Endothelial cell (in vitro differentiated cells): ENCODE results near the gene KPNA3. TPM values are rescaled to one million over a fixed set of nuclear protein-coding genes. Genes with fewer than 3 reads are reported as not detected.

ENCODE experiments used
- DNase-seq: peaks from one replicate; pipeline ENCODE4 v3.0.0; 2021; ENCODE audit warnings: low spot score
- H3K27ac Mint-ChIP-seq: one replicate; pipeline ENCODE4 v1.8.0; 2021; ENCODE audit warnings: mixed read lengths, inconsistent platforms; ENCODE audit not compliant: unreplicated experiment
- H3K27me3 Mint-ChIP-seq: one replicate; pipeline ENCODE4 v1.8.0; 2021; ENCODE audit warnings: mild to moderate bottlenecking, moderate library complexity, mixed read lengths, inconsistent platforms; ENCODE audit not compliant: unreplicated experiment
- H3K36me3 Mint-ChIP-seq: one replicate; pipeline ENCODE4 v1.8.0; 2021; ENCODE audit warnings: mild to moderate bottlenecking, low read depth, mixed read lengths, inconsistent platforms; ENCODE audit not compliant: unreplicated experiment
- H3K4me1 Mint-ChIP-seq: one replicate; pipeline ENCODE4 v1.8.0; 2021; ENCODE audit warnings: mild to moderate bottlenecking, mixed read lengths, inconsistent platforms; ENCODE audit not compliant: unreplicated experiment
- H3K4me3 Mint-ChIP-seq: one replicate; pipeline ENCODE4 v1.8.0; 2021; ENCODE audit warnings: mild to moderate bottlenecking, mixed read lengths, inconsistent platforms; ENCODE audit not compliant: unreplicated experiment
- H3K9me3 Mint-ChIP-seq: one replicate; pipeline ENCODE4 v1.8.0; 2021; ENCODE audit warnings: mixed read lengths, inconsistent platforms; ENCODE audit not compliant: unreplicated experiment
- long read RNA-seq: library from polyadenylated mRNA; unstranded; transcript quantifications from one replicate; pipeline ENCODE4 v2.0.0, GENCODE V29; 2020; ENCODE audit not compliant: unreplicated experiment
- total RNA-seq: library from RNA; stranded (reverse); fragmentation: NEBNext Ultra II Directional; extraction: Animal tissue kit (Norgen Biotek cat#: 25700); gene quantifications from one replicate; pipeline ENCODE4 v1.2.1, GENCODE V29; 2021; ENCODE audit not compliant: unreplicated experiment
- TF ChIP-seq, protein P1 (sequence below): fragments of 200-600 bp; sonication (generic); IDR thresholded peaks from one replicate; pipeline ENCODE4 v1.5.0; 2021; ENCODE audit warnings: antibody characterized with exemption; ENCODE audit not compliant: unreplicated experiment

KPNA3 gene, protein sequence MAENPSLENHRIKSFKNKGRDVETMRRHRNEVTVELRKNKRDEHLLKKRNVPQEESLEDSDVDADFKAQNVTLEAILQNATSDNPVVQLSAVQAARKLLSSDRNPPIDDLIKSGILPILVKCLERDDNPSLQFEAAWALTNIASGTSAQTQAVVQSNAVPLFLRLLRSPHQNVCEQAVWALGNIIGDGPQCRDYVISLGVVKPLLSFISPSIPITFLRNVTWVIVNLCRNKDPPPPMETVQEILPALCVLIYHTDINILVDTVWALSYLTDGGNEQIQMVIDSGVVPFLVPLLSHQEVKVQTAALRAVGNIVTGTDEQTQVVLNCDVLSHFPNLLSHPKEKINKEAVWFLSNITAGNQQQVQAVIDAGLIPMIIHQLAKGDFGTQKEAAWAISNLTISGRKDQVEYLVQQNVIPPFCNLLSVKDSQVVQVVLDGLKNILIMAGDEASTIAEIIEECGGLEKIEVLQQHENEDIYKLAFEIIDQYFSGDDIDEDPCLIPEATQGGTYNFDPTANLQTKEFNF
- 50.3 TPM for total RNA-seq
- long read RNA-seq, full-length matches to known transcripts = 16 of 19 reads
- long read RNA-seq, partial matches to known transcripts = 1 of 19 reads
- long read RNA-seq, other reads (novel, unspliced or antisense) = 2 of 19 reads

DNA sequence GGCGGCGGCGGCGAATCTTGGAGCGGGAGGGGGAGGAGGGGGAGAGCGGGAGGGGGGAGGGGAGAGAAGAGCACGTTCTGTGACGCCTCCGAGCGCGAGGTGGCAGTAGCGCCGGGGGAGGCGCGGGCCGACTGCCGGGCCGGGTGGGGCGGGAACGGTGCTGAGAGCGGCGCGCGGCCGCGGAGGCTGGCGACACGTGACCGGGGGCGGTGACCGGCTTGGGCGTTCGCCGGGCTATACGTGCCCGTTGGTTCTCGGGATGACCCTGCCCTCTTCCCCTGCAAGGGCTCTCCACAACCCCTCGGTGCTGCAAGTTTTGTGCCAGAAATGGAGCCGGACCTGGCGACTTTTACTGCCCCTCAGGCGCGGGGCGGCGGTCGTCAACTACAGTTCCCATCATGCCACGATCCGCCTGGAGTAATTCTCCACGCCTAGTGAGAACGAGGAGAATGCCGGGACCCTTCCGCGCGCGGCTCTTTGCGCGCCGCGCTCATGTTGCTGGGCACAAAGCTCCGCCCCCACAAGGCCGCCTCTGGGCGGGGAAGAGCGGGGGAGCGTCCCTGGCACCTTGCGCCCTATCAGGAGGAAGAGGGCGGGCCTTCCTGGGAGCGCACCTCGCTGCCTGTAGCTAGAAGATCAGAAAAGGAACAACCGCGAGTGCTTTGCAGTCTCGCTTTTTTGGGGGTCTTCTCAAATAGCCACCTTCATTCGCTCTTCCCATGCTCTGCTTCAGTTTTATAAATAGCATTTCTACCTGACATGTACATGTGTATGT lies at the start of gene KPNA3:
Gene KPNA3, minus strand, starts transcription at position 133 of the 775 bp plus-strand sequence. CDS start 176 bp downstream, outside the sequence.
- TF ChIP-seq, protein P1, sequence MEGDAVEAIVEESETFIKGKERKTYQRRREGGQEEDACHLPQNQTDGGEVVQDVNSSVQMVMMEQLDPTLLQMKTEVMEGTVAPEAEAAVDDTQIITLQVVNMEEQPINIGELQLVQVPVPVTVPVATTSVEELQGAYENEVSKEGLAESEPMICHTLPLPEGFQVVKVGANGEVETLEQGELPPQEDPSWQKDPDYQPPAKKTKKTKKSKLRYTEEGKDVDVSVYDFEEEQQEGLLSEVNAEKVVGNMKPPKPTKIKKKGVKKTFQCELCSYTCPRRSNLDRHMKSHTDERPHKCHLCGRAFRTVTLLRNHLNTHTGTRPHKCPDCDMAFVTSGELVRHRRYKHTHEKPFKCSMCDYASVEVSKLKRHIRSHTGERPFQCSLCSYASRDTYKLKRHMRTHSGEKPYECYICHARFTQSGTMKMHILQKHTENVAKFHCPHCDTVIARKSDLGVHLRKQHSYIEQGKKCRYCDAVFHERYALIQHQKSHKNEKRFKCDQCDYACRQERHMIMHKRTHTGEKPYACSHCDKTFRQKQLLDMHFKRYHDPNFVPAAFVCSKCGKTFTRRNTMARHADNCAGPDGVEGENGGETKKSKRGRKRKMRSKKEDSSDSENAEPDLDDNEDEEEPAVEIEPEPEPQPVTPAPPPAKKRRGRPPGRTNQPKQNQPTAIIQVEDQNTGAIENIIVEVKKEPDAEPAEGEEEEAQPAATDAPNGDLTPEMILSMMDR = no peak
- peaks cover 31% of the 10 kb centered on the region for H3K4me1 Mint-ChIP-seq

DNA sequence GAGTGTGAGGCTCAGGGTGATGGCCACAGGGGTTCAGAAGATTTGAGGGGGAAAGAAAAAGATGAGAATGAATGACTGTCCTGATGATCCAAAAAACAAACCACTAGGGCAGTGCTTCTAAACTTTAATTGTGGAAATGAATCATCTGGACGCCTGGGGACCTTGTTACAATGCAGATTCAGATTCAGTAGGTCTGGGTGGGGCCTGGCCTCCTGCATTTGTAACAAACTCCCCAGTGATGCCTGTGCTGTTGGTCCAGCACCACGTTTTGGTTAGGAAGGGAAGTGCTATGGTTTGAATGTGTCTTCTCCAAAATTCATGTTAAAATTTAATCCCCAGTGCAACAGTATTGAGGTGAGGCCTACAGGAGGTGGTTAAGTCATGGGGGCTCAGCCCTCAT lies 49.5 kb upstream of the KPNA3 start:
- Mint-ChIP-seq H3K27me3 (peaks cover 6% of the 10 kb centered on the region), H3K4me1 (peaks cover 8% of the 10 kb centered on the region), H3K4me3 (peak overlapping the region; percentile 7), H3K27ac (no peak overlapping the region), H3K9me3 (no peaks in the 10 kb centered on the region), H3K36me3 (peaks cover 9% of the 10 kb centered on the region)
- no peak for DNase-seq
- TF ChIP-seq, protein P1 = no peak

More for the DNA sequence above, at the start of gene KPNA3:
- peak; percentile 91 for DNase-seq
- Mint-ChIP-seq H3K27me3 (peaks cover 16% of the 10 kb centered on the region), H3K27ac (peak within 1 kb of the TSS; percentile 98), H3K9me3 (no peaks in the 10 kb centered on the region), H3K4me3 (peak within 1 kb of the TSS; percentile 100), H3K36me3 (peaks cover 10% of the 10 kb centered on the region)

DNA sequence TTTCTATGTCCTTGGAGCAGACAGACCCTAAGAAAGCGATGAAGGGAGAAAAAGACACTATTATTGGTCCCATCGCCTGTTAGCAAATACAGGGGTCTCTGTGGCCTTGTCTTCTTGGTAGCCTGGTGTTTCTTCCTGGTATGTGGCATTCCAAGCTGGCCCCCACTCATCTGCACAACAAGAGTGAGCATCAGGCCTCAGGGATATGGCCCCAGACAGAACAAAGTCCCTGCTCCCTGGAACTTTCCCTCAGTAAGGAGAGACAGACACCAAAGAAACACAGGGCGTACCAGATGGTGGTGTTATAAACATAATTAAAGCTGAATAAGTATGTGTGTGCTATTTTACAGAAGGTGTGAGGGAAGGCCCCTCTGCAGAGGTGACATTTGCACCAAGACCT lies 48.2 kb upstream of the KPNA3 start:
- H3K9me3 Mint-ChIP-seq = no peaks in the 10 kb centered on the region
- H3K4me1 Mint-ChIP-seq = peaks cover 11% of the 10 kb centered on the region
- H3K27me3 Mint-ChIP-seq = peaks cover 6% of the 10 kb centered on the region
- H3K4me3 Mint-ChIP-seq = no peak overlapping the region
- H3K36me3 Mint-ChIP-seq = peaks cover 9% of the 10 kb centered on the region
- TF ChIP-seq, protein P1 = no peak
- no peak overlapping the region for H3K27ac Mint-ChIP-seq
- DNase-seq = no peak

DNA sequence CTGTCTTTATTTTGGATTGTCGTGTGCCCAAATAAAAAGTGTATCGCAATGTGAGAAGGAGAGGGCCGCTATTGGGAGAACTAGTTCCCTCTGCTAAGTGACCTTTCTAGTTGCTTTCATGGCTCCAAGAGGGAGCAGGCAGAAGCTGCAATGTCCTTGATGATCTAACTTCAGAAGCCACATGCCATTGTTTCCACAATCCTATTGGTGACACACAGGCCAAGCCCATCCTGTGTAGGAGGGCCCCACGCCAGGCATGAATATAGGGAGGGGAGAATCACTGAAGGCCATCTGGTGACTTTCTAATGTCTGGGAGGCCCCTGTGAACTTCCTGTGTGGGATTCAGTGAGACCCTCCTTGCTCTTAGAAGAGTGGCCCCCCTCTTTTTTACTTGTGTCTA lies 47.8 kb upstream of the KPNA3 start:
- Mint-ChIP-seq H3K4me3 (no peak overlapping the region), H3K36me3 (peaks cover 9% of the 10 kb centered on the region), H3K27ac (no peak overlapping the region), H3K27me3 (peaks cover 4% of the 10 kb centered on the region), H3K9me3 (no peaks in the 10 kb centered on the region), H3K4me1 (peaks cover 11% of the 10 kb centered on the region)
- DNase-seq = no peak
- TF ChIP-seq, protein P1 = no peak
